Tibial nerve (tissue), 4 donors: ENCODE measurements around the gene CHD2. TPM values are rescaled to one million over a fixed set of nuclear protein-coding genes. Genes with fewer than 3 reads are reported as not detected.
A peak's percentile ranks its signal among the peaks of the same experiment; 100 is the strongest.

Experiments
- DNase-seq, 2 donors: peaks; one replicate each; pipeline ENCODE4 v3.0.0-alpha.2; 2019; ENCODE audit warnings: low spot score in 2 of 2
- H3K27ac ChIP-seq, 4 donors: fragments of 200-600 bp; sonication (generic) in 3 of 4; one replicate each; pipeline ENCODE4 v1.5.1; 2017 to 2019; ENCODE audit warnings: mild to moderate bottlenecking in 1 of 4
- H3K27me3 ChIP-seq, 2 donors: fragments of 200-600 bp; sonication (generic) in 1 of 2; one replicate each; pipeline versions ENCODE4 v1.5.1 to v1.6.0; 2017 to 2019
- H3K36me3 ChIP-seq, 3 donors: fragments of 200-600 bp; sonication (generic); one replicate each; pipeline ENCODE4 v1.5.1; 2018 to 2019
- H3K4me1 ChIP-seq, 4 donors: fragments of 200-600 bp; sonication (generic) in 3 of 4; one replicate each; pipeline ENCODE4 v1.5.1; 2017 to 2019
- H3K4me3 ChIP-seq, 4 donors: fragments of 200-600 bp; sonication (generic) in 3 of 4; one replicate each; pipeline ENCODE4 v1.5.1; 2017 to 2019; ENCODE audit warnings: mild to moderate bottlenecking in 1 of 4, moderate library complexity in 1 of 4
- H3K9me3 ChIP-seq, 4 donors: fragments of 200-600 bp; sonication (generic) in 3 of 4; one replicate each; pipeline ENCODE4 v1.5.1; 2017 to 2019
- EP300 ChIP-seq, 2 donors: sonication (generic); formaldehyde crosslinking; IDR thresholded peaks; one replicate each; pipeline ENCODE4 v1.6.1; 2017; ENCODE audit warnings: antibody characterized with exemption in 2 of 2, mild to moderate bottlenecking in 1 of 2
- POLR2A ChIP-seq, 2 donors: fragments of 450-650 bp; IDR thresholded peaks; one replicate each; pipeline ENCODE4 v1.6.1; 2017; ENCODE audit warnings: antibody characterized with exemption in 2 of 2, mild to moderate bottlenecking in 2 of 2, moderate library complexity in 2 of 2
- WGBS, 2 donors: methylation state at CpG; one replicate each; pipeline ENCODE4 v1.1.5; 2018; 5-methylcytosine and 5-hydroxymethylcytosine counted together
- total RNA-seq, 4 donors: library from RNA; depleted of rRNA; stranded (reverse); fragments of >200 nt; gene quantifications; one replicate each; pipeline ENCODE4 v1.1.0, GENCODE V29; 2016
- TF ChIP-seq, protein P1 (sequence below), 5 experiments: fragments of 200-600 bp in 3 of 5; fragments of 450-650 bp in 2 of 5; sonication (generic) in 3 of 5; IDR thresholded peaks; one replicate each; pipeline ENCODE4 v1.5.1; 2016 to 2019; ENCODE audit warnings: antibody characterized with exemption in 5 of 5, mild to moderate bottlenecking in 3 of 5, moderate library complexity in 2 of 5

The CHD2 gene
- total RNA-seq, 4 donors from 2014 or later, result 96.5 to 133 (median 102) TPM

DNA sequence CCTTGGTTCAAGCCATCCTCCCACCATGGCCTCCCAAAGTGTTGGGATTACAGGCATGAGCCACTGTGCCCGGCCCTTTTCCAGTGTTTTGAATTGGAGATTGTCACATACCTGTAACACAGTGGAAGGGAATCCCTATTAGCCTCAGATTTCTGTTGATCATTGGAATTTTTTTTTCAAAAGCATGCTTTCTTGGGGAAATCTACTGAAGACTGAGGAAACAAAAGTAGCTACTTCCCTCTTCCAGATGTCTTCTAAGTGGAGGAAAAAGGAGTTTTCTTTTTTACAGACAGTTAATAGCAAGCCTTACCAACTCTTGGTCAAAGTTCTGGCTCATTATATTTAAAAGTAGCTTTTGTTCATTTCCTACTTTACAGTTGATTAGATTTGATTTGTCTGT is 33.7 kb downstream of the CHD2 start:
- peaks cover 3 to 91% (median 25%) of the 10 kb centered on the region in 3 donors for H3K36me3 ChIP-seq
- H3K4me3 ChIP-seq, result no peak overlapping the region
- H3K27me3 ChIP-seq, result no peaks in the 10 kb centered on the region
- H3K9me3 ChIP-seq, result no peaks in the 10 kb centered on the region
- H3K4me1 ChIP-seq, result peaks cover 0 to 16% (median 4%) of the 10 kb centered on the region in 4 donors
- no peak for DNase-seq
- no peak for TF ChIP-seq EP300 (IDR thresholded peaks at IDR 0.05)
- TF ChIP-seq POLR2A (IDR thresholded peaks at IDR 0.05), result no peak
- TF ChIP-seq, protein P1, sequence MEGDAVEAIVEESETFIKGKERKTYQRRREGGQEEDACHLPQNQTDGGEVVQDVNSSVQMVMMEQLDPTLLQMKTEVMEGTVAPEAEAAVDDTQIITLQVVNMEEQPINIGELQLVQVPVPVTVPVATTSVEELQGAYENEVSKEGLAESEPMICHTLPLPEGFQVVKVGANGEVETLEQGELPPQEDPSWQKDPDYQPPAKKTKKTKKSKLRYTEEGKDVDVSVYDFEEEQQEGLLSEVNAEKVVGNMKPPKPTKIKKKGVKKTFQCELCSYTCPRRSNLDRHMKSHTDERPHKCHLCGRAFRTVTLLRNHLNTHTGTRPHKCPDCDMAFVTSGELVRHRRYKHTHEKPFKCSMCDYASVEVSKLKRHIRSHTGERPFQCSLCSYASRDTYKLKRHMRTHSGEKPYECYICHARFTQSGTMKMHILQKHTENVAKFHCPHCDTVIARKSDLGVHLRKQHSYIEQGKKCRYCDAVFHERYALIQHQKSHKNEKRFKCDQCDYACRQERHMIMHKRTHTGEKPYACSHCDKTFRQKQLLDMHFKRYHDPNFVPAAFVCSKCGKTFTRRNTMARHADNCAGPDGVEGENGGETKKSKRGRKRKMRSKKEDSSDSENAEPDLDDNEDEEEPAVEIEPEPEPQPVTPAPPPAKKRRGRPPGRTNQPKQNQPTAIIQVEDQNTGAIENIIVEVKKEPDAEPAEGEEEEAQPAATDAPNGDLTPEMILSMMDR (IDR thresholded peaks at IDR 0.05), result no peak
- peak overlapping the region in 1 of 4 donors; percentile 6 for H3K27ac ChIP-seq
- 90 to 95% methylated on average over 1 of the region's 1 CpG for WGBS, 2 donors

DNA sequence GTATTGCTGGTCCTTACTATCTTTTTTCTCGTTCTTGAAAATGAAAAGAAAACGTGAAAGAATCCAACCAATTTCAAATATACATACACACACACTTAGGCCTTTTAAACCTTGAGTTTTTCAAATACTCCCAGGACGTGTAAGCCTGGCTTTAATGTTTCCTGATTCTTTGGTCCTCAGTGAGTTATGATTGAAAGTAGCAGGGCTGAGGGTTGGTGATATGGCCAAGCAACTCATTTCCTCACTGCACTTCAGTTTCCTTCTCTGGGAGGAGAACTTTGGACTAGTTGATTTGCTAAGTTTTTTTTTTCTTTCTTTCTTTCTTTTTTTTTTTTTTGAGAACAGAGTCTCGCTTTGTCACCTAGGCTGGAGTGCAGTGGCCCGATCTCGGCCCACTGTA is 34.6 kb downstream of the CHD2 start:
- no peaks in the 10 kb centered on the region for H3K27me3 ChIP-seq
- no peak for TF ChIP-seq EP300 (IDR thresholded peaks at IDR 0.05)
- no peak for TF ChIP-seq POLR2A (IDR thresholded peaks at IDR 0.05)
- TF ChIP-seq, protein P1 (IDR thresholded peaks at IDR 0.05), result no peak
- 84 to 86% methylated on average over 6 of the region's 6 CpGs for WGBS, 2 donors
- no peak overlapping the region for H3K27ac ChIP-seq
- no peak for DNase-seq
- peaks cover 2 to 93% (median 32%) of the 10 kb centered on the region in 3 donors for H3K36me3 ChIP-seq
- peaks cover 0 to 16% (median 4%) of the 10 kb centered on the region in 4 donors for H3K4me1 ChIP-seq
- no peak overlapping the region for H3K4me3 ChIP-seq
- H3K9me3 ChIP-seq, result no peaks in the 10 kb centered on the region

DNA sequence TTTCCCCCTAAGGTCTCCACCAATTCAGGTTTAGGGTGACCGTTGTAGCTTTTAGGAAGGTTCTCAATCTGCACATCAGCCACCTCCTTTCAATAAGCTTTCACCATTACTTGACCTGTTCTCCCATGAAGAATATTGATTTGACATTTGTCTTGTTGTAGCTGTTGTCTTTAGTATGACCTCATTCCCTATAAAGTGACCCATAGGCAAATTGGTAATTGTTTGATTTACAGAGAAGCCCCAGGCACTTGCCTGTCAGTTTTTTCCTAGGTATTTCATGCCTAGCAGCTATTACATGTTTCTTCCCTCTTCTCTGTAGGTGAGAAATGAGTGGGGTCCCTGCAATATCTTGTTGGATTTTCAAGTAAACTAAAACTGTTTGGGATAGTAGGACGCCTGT is 36.0 kb downstream of the CHD2 start:
- H3K27me3 ChIP-seq, result no peaks in the 10 kb centered on the region
- no peak overlapping the region for H3K27ac ChIP-seq
- H3K4me3 ChIP-seq, result no peak overlapping the region
- WGBS, 2 donors, result 95 to 97% methylated on average over 2 of the region's 2 CpGs
- TF ChIP-seq POLR2A (IDR thresholded peaks at IDR 0.05) (no peak), EP300 (IDR thresholded peaks at IDR 0.05) (no peak)
- TF ChIP-seq, protein P1 (IDR thresholded peaks at IDR 0.05), result no peak
- DNase-seq, result no peak
- H3K9me3 ChIP-seq, result no peaks in the 10 kb centered on the region
- H3K36me3 ChIP-seq, result peaks cover 2 to 89% (median 35%) of the 10 kb centered on the region in 3 donors
- H3K4me1 ChIP-seq, result peaks cover 0 to 14% (median 4%) of the 10 kb centered on the region in 4 donors

DNA sequence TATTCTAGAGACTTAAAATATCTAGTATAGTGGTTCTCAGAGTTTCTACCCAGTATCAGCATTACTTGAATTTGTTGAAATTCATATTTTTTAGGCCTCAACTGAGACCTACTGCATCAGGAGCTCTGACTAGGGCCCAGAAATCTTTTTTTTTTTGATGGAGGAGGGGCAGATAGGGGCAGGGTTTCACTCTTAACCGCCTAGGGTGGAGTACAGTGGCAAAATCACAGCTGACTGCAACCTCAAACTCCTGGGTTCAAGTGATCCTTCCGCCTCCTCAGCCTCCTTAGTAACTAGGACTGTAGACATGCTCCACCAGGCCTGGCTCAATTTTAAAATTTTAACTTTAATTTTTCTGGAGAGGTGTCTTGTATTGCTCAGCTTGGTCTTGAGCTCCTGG is 36.6 kb downstream of the CHD2 start:
- DNase-seq, result no peak
- Histone ChIP-seq H3K27me3 (no peaks in the 10 kb centered on the region), H3K9me3 (no peaks in the 10 kb centered on the region), H3K36me3 (peaks cover 2 to 89% (median 32%) of the 10 kb centered on the region in 3 donors), H3K4me3 (no peak overlapping the region), H3K27ac (no peak overlapping the region), H3K4me1 (peaks cover 0 to 11% (median 4%) of the 10 kb centered on the region in 4 donors)
- TF ChIP-seq EP300 (IDR thresholded peaks at IDR 0.05) (no peak), POLR2A (IDR thresholded peaks at IDR 0.05) (no peak)
- TF ChIP-seq, protein P1 (IDR thresholded peaks at IDR 0.05), result no peak
- WGBS, 2 donors, result 81 to 98% methylated on average over 2 of the region's 2 CpGs

DNA sequence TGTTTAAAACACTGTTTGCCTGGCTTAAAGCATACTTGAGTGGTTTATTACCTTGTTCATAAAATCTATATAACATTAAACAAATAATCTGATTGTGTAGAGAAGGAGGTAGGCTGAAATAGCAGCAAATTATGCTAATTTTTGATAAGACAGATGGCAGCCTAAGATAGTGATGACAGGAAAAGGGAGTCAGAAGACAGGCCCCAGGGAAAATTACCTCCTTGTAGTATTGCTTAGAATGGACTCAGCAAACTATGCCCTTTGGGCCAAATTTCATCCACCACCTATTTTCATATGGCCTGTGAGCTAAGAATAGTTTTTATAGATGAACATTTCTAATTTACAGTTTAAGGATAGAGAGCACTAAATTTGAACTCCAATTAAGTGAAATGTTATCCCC is 37.8 kb downstream of the CHD2 start:
- Histone ChIP-seq H3K4me3 (no peak overlapping the region), H3K9me3 (no peaks in the 10 kb centered on the region), H3K27ac (no peak overlapping the region), H3K36me3 (peaks cover 2 to 88% (median 36%) of the 10 kb centered on the region in 3 donors), H3K27me3 (no peaks in the 10 kb centered on the region), H3K4me1 (peaks cover 0 to 11% (median 4%) of the 10 kb centered on the region in 4 donors)
- TF ChIP-seq EP300 (IDR thresholded peaks at IDR 0.05), result no peak
- TF ChIP-seq POLR2A (IDR thresholded peaks at IDR 0.05), result no peak
- TF ChIP-seq, protein P1 (IDR thresholded peaks at IDR 0.05), result no peak
- no peak for DNase-seq
